HepG2 (cell line): Measurements from ENCODE around the gene STK32A.

ENCODE experiments used
- HDAC1 ChIP-seq: sonication (generic); formaldehyde crosslinking; IDR thresholded peaks from 2 replicates; pipeline ENCODE4 v1.5.1; 2020; ENCODE audit warnings: mild to moderate bottlenecking, missing genetic modification reagents
- JUNB ChIP-seq: sonication (generic); formaldehyde crosslinking; IDR thresholded peaks from 2 replicates; pipeline ENCODE4 v1.8.0; 2022; ENCODE audit warnings: missing genetic modification reagents, mild to moderate bottlenecking, borderline replicate concordance
- PCBP2 ChIP-seq: fragments of 200-400 bp; formaldehyde crosslinking; optimal IDR thresholded peaks from 2 replicates; pipeline ENCODE3; 2018; ENCODE audit warnings: low read length, low read depth; ENCODE audit not compliant: poor library complexity, severe bottlenecking
- ZBTB7A ChIP-seq: sonication (generic); formaldehyde crosslinking; IDR thresholded peaks from 2 replicates; pipeline ENCODE4 v1.8.0; 2022; ENCODE audit warnings: mild to moderate bottlenecking, missing genetic modification reagents
- ZNF850 ChIP-seq: sonication (generic); formaldehyde crosslinking; conservative IDR thresholded peaks from 2 replicates; pipeline ENCODE4 v1.9.0; 2021; ENCODE audit warnings: mild to moderate bottlenecking, missing genetic modification reagents
- ZSCAN22 ChIP-seq: sonication (generic); formaldehyde crosslinking; IDR thresholded peaks from 2 replicates; pipeline ENCODE4 v1.4.0; 2020; ENCODE audit warnings: mild to moderate bottlenecking, missing genetic modification reagents
- ZZZ3 ChIP-seq: sonication (generic); formaldehyde crosslinking; IDR thresholded peaks from 2 replicates; pipeline ENCODE4 v1.4.0; 2020; ENCODE audit warnings: missing genetic modification reagents, mild to moderate bottlenecking, borderline replicate concordance

- TF ChIP-seq ZNF850 (CRISPR knock-in tag) (no peak), JUNB (CRISPR knock-in tag) (no peak), HDAC1 (CRISPR knock-in tag) (no peak), PCBP2 (no peak), ZSCAN22 (CRISPR knock-in tag) (no peak), ZBTB7A (CRISPR knock-in tag) (no peak), ZZZ3 (CRISPR knock-in tag) (no peak)
These were observed 8.9 kb upstream of the STK32A start for GRCh38 chr5:147225938-147226337.
